K562 (cell line): Measurements from ENCODE around the gene BZW2. TPM values are rescaled to one million over a fixed set of nuclear protein-coding genes. Genes with fewer than 3 reads are reported as not detected.

Source experiments
- ATAC-seq: fragments of 200-7000 bp; cut with Tn5 transposase; 3 replicates; pipeline ENCODE4 v1.9.1; 2020; ENCODE audit warnings: moderate library complexity
- BruUV-seq: library from RNA; stranded (reverse); fragments of 400-500 nt; replicated peaks from 2 replicates; lab custom pipeline; 2021; lab: Mats Ljungman, UMichigan
- CTCF ChIA-PET: fragments of 300-600 bp; formaldehyde crosslinking; extraction: SDS; loops from one replicate; lab custom pipeline; 2021; ENCODE audit warnings: low intra/inter-chr PET ratio; lab: Yijun Ruan, JAX
- POLR2A ChIA-PET: fragments of 300-600, 350-650 bp; sonication (Branson Sonifier 250); formaldehyde crosslinking; extraction: SDS; loops from one replicate; lab custom pipeline; 2021; ENCODE audit warnings: antibody characterized with exemption, inconsistent platforms; lab: Yijun Ruan, JAX
- DNase-seq, 4 experiments: peaks; one replicate each; pipeline versions ENCODE4 v3.0.0 to v3.0.0-alpha.2; 2011 to 2018; ENCODE audit warnings: low spot score in 3 of 4, mixed read lengths in 3 of 4; ENCODE audit errors: extremely low read depth in 1 of 4
- FAIRE-seq: peaks from 2 replicates; lab custom pipeline; 2011; peaks lifted over from hg19 to GRCh38; lab: Jason Lieb, UNC
- H2AFZ ChIP-seq: 2 replicates; pipeline ENCODE4 v1.6.0; 2011; ENCODE audit warnings: low read depth, low read length, control low read depth, inconsistent platforms
- H3K27ac ChIP-seq: fragments of 200-600 bp; 3 replicates; pipeline ENCODE4 v1.8.0; 2011; ENCODE audit warnings: low read depth, mild to moderate bottlenecking, control low read depth, inconsistent platforms, low read length, moderate library complexity, mixed read lengths; ENCODE audit errors: extremely low read depth
- H3K27me3 ChIP-seq, 2 experiments: fragments of 300-600 bp in 1 of 2; 2 replicates in 1 of 2; 3 replicates in 1 of 2; pipeline versions ENCODE4 v1.6.0 to v1.8.0; 2011; ENCODE audit warnings: inconsistent platforms in 2 of 2, low read length in 2 of 2, mild to moderate bottlenecking in 1 of 2, mixed read lengths in 1 of 2, moderate library complexity in 1 of 2; ENCODE audit not compliant: control insufficient read depth in 2 of 2, insufficient read depth in 2 of 2
- H3K36me3 ChIP-seq: fragments of 300-600 bp; 3 replicates; pipeline ENCODE4 v1.8.0; 2011; ENCODE audit warnings: mild to moderate bottlenecking, low read length, inconsistent platforms; ENCODE audit not compliant: control insufficient read depth, insufficient read depth
- H3K4me1 ChIP-seq, 2 experiments: fragments of 200-600 bp in 1 of 2; replicated peaks in 1 of 2; 2 replicates in 1 of 2; 3 replicates in 1 of 2; pipeline versions ENCODE4 v1.5.1 to v1.8.0; 2011; ENCODE audit warnings: inconsistent platforms in 2 of 2, low read length in 2 of 2, mild to moderate bottlenecking in 1 of 2, mixed read lengths in 1 of 2, moderate library complexity in 1 of 2; ENCODE audit not compliant: control insufficient read depth in 2 of 2, insufficient read depth in 2 of 2
- H3K4me2 ChIP-seq: 2 replicates; pipeline ENCODE4 v1.6.1; 2011; ENCODE audit warnings: low read length, control low read depth, inconsistent platforms, mixed read lengths; ENCODE audit not compliant: insufficient read depth
- H3K4me3 ChIP-seq: fragments of 200-600 bp; sonication (generic), shearing (Covaris generic); 2 replicates; pipeline ENCODE4 v1.5.1; 2016; ENCODE audit warnings: control low read depth, inconsistent platforms
- H3K79me2 ChIP-seq: fragments of 200-600 bp; 3 replicates; pipeline ENCODE4 v1.8.0; 2011; ENCODE audit warnings: low read length, inconsistent platforms; ENCODE audit not compliant: control insufficient read depth, insufficient read depth
- H3K9ac ChIP-seq, 2 experiments: 2 replicates each; pipeline versions ENCODE4 v1.6.0 to v1.6.1; 2011; ENCODE audit warnings: low read depth in 2 of 2, low read length in 2 of 2, control low read depth in 1 of 2, inconsistent platforms in 1 of 2, mild to moderate bottlenecking in 1 of 2, mixed read lengths in 1 of 2; ENCODE audit not compliant: insufficient read depth in 1 of 2
- H3K9me1 ChIP-seq: one replicate; pipeline ENCODE4 v1.6.0; 2011; ENCODE audit warnings: inconsistent platforms, mild to moderate bottlenecking, low read length, moderate library complexity; ENCODE audit not compliant: control insufficient read depth, insufficient read depth
- H3K9me3 ChIP-seq: replicated peaks from 2 replicates; pipeline ENCODE4 v1.5.1; 2011; ENCODE audit warnings: low read depth, low read length, inconsistent platforms; ENCODE audit not compliant: control insufficient read depth, insufficient read depth
- H4K20me1 ChIP-seq: replicated peaks from 2 replicates; pipeline ENCODE4 v1.6.1; 2011; ENCODE audit warnings: low read length, inconsistent platforms, mixed read lengths; ENCODE audit not compliant: control insufficient read depth, insufficient read depth
- BRD4 ChIP-seq: fragments of 200-600 bp; sonication (generic); IDR thresholded peaks from 2 replicates; pipeline ENCODE4 v1.6.1; 2017; ENCODE audit warnings: inconsistent platforms
- BRF2 ChIP-seq: IDR thresholded peaks from 3 replicates; pipeline ENCODE4 v1.6.1; 2011; ENCODE audit warnings: borderline replicate concordance, mild to moderate bottlenecking; ENCODE audit not compliant: insufficient read length, insufficient read depth
- CBX2 ChIP-seq: fragments of 200-600 bp; sonication (generic); IDR thresholded peaks from one replicate; pipeline ENCODE4 v1.6.1; 2012; ENCODE audit warnings: mild to moderate bottlenecking, low read length, inconsistent platforms; ENCODE audit not compliant: insufficient read depth, poor library complexity, severe bottlenecking
- EWSR1 ChIP-seq: fragments of 450-650 bp; IDR thresholded peaks from 2 replicates; pipeline ENCODE4 v1.6.1; 2018; ENCODE audit warnings: borderline replicate concordance, mild to moderate bottlenecking, low read depth, moderate library complexity; ENCODE audit not compliant: partially characterized antibody
- EZH2 ChIP-seq: IDR thresholded peaks from 2 replicates; pipeline ENCODE4 v1.6.1; 2012; ENCODE audit warnings: low read depth, mild to moderate bottlenecking, inconsistent platforms, low read length, borderline replicate concordance
- GABPA ChIP-seq: fragments of 200-800 bp; sonication (Bioruptor generic); conservative IDR thresholded peaks from 2 replicates; pipeline ENCODE4 v1.6.1; 2016; ENCODE audit warnings: low read depth, missing genetic modification characterization, missing compliant biosample characterization
- HDAC3 ChIP-seq: fragments of 450-650 bp; IDR thresholded peaks from 2 replicates; pipeline ENCODE4 v1.6.1; 2018; ENCODE audit warnings: borderline replicate concordance, mild to moderate bottlenecking, moderate library complexity; ENCODE audit not compliant: partially characterized antibody
- MECOM ChIP-seq: fragments of 250-450 bp; sonication (Bioruptor Pico); IDR thresholded peaks from 2 replicates; pipeline ENCODE4 v1.8.0; 2022; ENCODE audit warnings: inconsistent platforms
- MIER1 ChIP-seq: fragments of 450-650 bp; IDR thresholded peaks from 2 replicates; pipeline ENCODE4 v1.6.1; 2016; ENCODE audit warnings: antibody characterized with exemption, mild to moderate bottlenecking, low read depth
- MNT ChIP-seq, 2 experiments: fragments of 450-650 bp; conservative IDR thresholded peaks; 2 replicates each; pipeline ENCODE4 v1.6.1; 2017; ENCODE audit warnings: mild to moderate bottlenecking in 2 of 2, moderate library complexity in 2 of 2
- WGBS: fragments of 100-300 bp; shearing (Covaris generic); methylation state at CpG from one replicate; pipeline ENCODE4 v1.1.6; 2016; ENCODE audit warnings: low coverage, mixed read lengths; ENCODE audit not compliant: insufficient coverage; ENCODE audit errors: missing lambda C conversion rate; 5-methylcytosine and 5-hydroxymethylcytosine counted together
- in situ Hi-C: fragments of 300-500 bp; cut with MboI; formaldehyde crosslinking; loops from 4 replicates; pipeline ENCODE4 v1.15.0; 2018; ENCODE audit warnings: inconsistent platforms, mixed read lengths
- intact Hi-C: fragments of 100-400 bp; cut with micrococcal nuclease; formaldehyde crosslinking; loops from 2 replicates; pipeline ENCODE4 v1.14.2; 2022
- polyA plus RNA-seq, 8 experiments: library from polyadenylated mRNA; depleted of rRNA in 4 of 8; stranded (reverse) in 5 of 8; unstranded in 3 of 8; fragments of >200 nt; fragmentation: Nextera tagmentation in 2 of 8; fragmentation: Illumina TruSeq in 1 of 8; extraction: Ambion mirVana in 2 of 8; extraction: Trizol in 1 of 8; gene quantifications; 2 replicates each; pipeline versions ENCODE4 v1.2.1 to v1.2.3, GENCODE V29; 2011 to 2014; ENCODE audit warnings: inconsistent platforms in 1 of 8, missing spikeins in 1 of 8
- total RNA-seq, 7 experiments: library from RNA; depleted of rRNA in 6 of 7; stranded (reverse); fragments of >200 nt in 6 of 7; fragmentation: Illumina TruSeq in 2 of 7; extraction: Trizol in 2 of 7; gene quantifications; 2 replicates each; pipeline versions ENCODE4 v1.2.1 to v1.2.3, GENCODE V29; 2011 to 2021; ENCODE audit warnings: low replicate concordance in 1 of 7

BZW2 gene
- total and polyA plus RNA-seq, 9 of the 15 experiments (the other 6 are each of a cell fraction or from before 2014, with no cell fraction given): 140 to 316 (median 173) TPM

- no peak for TF ChIP-seq HDAC3
These were observed 8.6 kb upstream of the BZW2 start (continued) for GRCh38 chr7:16637379-16637778.

- DNase-seq: no peak
- FAIRE-seq: no peak
- Histone ChIP-seq H2AFZ (no peak overlapping the region), H3K27ac (no peak overlapping the region), H3K9me1 (no peaks in the 10 kb centered on the region), H3K27me3 (no peaks in the 10 kb centered on the region), H3K4me3 (no peak overlapping the region), H3K79me2 (peaks cover 78% of the 10 kb centered on the region), H4K20me1 (no peaks in the 10 kb centered on the region), H3K9ac (no peak overlapping the region; a peak in 1 of 4 replicates), H3K9me3 (no peaks in the 10 kb centered on the region), H3K4me2 (no peak overlapping the region), H3K36me3 (peaks cover 73% of the 10 kb centered on the region), H3K4me1 (peaks cover 0 to 8% of the 10 kb centered on the region in 2 experiments; a peak in 2 of 5 replicates)
- ChIA-PET POLR2A (interaction anchor here (0.7 to 1.0 kb wide), 2 partner anchors 10 to 31 kb away, joined by 3 read pairs; no protein-coding TSS in a partner anchor), CTCF (no interaction called here)
- intact Hi-C loops (no loop called here), in situ Hi-C loops (no loop called here)
- 0 out of 3 replicates have a peak, but pooled peaks have one; percentile 12 for ATAC-seq
- TF ChIP-seq MECOM (CRISPR knock-in tag) (no peak), MNT (conservative IDR thresholded peaks at IDR 0.05) (no peak), EWSR1 (no peak), GABPA (no peak), BRD4 (no peak), EZH2 (no peak), CBX2 (no peak), MIER1 (no peak), BRF2 (no peak)
- BruUV-seq: no TSS peak
- WGBS: 82% methylated on average over 7 of the region's 7 CpGs
These were observed 7.4 kb upstream of the BZW2 start for GRCh38 chr7:16638282-16639280.
